Cardiac fibroblast (primary cell): ENCODE measurements around the gene SCO2.
A peak's percentile ranks its signal among the peaks of the same experiment; 100 is the strongest.

Experiments
- DNase-seq, 2 donors: peaks; one replicate each; pipeline versions ENCODE4 v3.0.0 to v3.0.0-alpha.2; 2010; ENCODE audit warnings: low read depth in 2 of 2
- H3K4me3 ChIP-seq, 2 donors: replicated peaks in 1 of 2; 1 replicate in 1 of 2; 2 replicates in 1 of 2; pipeline ENCODE4 v1.5.1; 2011; ENCODE audit warnings: low read depth in 2 of 2, low read length in 2 of 2, mild to moderate bottlenecking in 2 of 2, moderate library complexity in 1 of 2
- CTCF ChIP-seq: IDR thresholded peaks from one replicate; pipeline ENCODE4 v1.5.1; 2011; ENCODE audit warnings: low read depth, mild to moderate bottlenecking, low read length, inconsistent platforms

SCO2 gene

DNA sequence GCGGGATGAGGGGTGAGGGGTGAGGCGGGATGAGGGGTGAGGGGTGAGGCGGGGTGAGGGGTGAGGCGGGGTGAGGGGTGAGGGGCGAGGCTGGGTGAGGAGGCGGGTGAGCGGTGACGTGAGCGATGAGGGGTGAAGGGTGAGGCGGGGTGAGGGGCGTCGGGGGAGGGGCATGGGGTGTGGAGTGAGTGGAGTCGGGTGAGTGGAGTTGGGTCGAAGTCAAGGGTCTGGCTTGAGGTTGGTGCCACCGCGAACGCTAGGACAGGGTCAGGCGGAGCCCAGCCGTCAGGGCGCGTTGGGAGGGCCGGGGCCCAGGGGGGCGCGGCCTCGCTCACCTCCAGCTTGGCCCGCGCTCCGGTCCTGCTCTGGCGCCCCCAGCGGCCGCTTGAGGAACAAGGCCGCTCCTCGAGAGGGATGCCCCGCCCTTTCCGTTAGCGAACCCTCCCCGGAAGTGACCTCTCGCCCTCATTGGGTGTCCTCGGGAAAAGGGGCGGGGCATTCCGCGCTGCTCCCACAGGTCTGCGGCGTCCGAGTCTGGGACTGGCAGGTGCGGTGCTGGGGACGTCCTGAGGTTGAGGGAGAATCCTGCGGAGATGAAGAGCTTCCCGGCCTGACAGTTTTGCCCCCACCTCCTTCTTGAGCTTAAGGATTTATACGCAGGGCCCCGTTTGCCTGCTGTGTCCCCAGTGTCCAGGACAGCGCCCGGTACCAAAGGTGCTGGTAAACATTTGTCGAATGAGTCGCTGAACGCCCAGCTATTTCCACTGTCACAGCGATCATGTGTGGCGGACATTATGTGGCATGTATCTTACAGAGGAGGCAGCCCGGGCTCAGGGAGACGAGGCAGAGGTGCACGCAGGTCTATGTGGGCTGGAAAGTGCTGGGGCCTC is 37.4 kb upstream of the SCO2 start, which contains the start of gene SYCE3:
SYCE3 (minus strand) TSS at position 397 of the 890 bp plus-strand sequence. CDS start 6,514 bp downstream, outside the sequence.
- H3K4me3 ChIP-seq, result peak within 1 kb of the TSS; percentile 52 to 56
- peak; percentile 89 for DNase-seq
- TF ChIP-seq CTCF, result peak; percentile 77

DNA sequence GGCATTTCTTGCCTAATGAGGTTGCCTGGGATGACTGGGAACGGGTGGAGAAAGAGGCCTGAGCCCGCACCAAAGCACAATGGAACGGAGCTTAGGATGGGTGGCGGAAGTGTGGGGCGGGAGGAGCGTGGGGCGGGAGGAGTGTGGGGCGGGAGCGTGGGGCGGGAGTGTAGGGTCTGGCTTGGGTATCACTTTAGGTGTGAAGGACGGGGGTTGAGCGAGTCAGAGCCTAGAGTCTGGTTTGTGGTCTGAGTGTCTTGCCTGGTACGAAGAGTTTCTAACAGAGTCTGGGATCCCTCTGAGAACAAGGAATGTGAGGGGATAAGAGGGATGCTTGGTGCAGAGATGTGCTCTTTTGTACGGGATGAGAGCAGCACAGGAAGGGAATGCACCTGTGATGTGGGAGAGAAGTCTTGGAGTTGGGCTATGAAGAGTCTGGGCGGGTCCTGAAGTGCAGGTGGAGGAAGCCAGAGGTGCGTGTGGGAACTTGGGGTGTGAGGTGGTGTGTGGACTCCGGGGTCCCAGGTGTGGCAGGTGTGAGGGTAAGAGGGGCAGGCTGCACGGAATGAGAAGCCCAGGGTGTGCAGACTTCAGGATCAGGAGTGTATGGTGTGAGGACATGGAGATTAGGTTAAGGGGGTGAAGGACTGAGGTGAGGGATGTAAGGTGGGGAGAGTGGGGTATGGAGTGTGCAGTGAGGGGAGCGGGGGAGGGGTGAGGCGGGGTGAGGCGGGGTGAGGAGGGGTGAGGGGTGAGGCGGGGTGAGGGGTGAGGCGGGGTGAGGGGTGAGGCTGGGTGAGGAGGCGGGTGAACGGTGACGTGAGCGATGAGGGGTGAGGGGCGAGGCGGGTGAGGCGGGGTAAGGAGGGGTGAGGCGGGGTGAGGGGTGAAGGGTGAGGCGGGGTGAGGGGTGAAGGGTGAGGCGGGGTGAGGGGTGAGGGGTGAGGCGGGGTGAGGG is 36.3 kb upstream of the SCO2 start:
- no peak for TF ChIP-seq CTCF
- no peak for DNase-seq
- no peak overlapping the region for H3K4me3 ChIP-seq

- TF ChIP-seq CTCF, result no peak
- no peak overlapping the region for H3K4me3 ChIP-seq
- DNase-seq, result no peak
These were observed 34.6 kb upstream of the SCO2 start for GRCh38 chr22:50560034-50560433.

DNA sequence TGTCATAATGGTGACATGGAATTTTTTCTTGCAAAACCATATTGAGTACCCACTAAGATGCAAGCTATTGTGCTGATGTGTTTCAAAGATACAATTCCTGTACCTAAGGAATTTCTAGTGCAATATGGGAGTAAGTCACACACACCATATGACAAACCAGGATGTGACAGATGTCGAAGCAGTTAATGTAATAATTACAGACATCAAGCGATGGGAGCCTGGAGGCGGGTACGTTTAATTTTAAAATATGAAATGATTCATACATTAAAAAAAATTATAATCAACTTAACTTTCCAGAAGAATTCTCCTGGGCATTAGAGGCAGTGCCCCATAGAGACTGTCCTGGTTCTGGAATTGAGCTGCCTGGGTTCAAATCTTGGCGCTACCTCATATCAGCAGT is 31.3 kb upstream of the SCO2 start:
- no peak for DNase-seq
- TF ChIP-seq CTCF, result no peak

DNA sequence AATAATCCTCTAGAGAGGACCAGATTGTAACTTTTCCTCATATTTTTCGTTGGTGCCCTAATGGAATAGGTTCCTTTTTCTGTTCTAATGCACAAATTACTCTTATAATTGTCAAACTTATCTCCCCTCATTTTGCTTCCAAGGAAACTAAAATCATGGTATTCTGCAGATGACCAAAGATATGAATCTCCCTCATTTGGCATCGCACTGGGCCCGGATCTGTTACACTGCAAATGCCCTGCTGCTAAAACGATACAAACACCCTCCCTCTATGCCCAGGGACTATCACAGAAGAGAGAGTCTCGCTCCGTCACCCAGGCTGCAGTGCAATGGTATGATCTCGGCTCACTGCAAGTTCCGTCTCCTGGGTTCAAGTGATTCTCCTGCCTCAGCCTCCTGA is 27.9 kb upstream of the SCO2 start:
- DNase-seq, result no peak
- no peak for TF ChIP-seq CTCF
- H3K4me3 ChIP-seq, result no peak overlapping the region

More for the DNA sequence above, 31.3 kb upstream of the SCO2 start:
- no peak overlapping the region for H3K4me3 ChIP-seq

GRCh38 chr22:50551160-50551752 is 25.9 kb upstream of the SCO2 start:
- DNase-seq, result no peak
- TF ChIP-seq CTCF, result no peak
- no peak overlapping the region for H3K4me3 ChIP-seq
